Ishikawa (cell line): ENCODE data around the gene DCUN1D1.

Source experiments
- CEBPB ChIP-seq: IDR thresholded peaks from 2 replicates; pipeline ENCODE4 v1.6.1; 2012
- CREB1 ChIP-seq: IDR thresholded peaks from 2 replicates; pipeline ENCODE4 v1.6.1; 2012; ENCODE audit warnings: low read depth
- EP300 ChIP-seq: IDR thresholded peaks from 2 replicates; pipeline ENCODE4 v1.6.1; 2012; ENCODE audit warnings: borderline replicate concordance
- FOXM1 ChIP-seq: IDR thresholded peaks from 2 replicates; pipeline ENCODE4 v1.6.1; 2012; ENCODE audit warnings: low read depth, borderline replicate concordance
- TAF1 ChIP-seq: IDR thresholded peaks from 2 replicates; pipeline ENCODE4 v1.6.1; 2012; ENCODE audit warnings: low read depth, mild to moderate bottlenecking
- USF1 ChIP-seq: IDR thresholded peaks from 2 replicates; pipeline ENCODE4 v1.6.1; 2012
- YY1 ChIP-seq: IDR thresholded peaks from 2 replicates; pipeline ENCODE4 v1.6.1; 2012; ENCODE audit warnings: low read depth

- no peak for TF ChIP-seq USF1
- no peak for TF ChIP-seq TAF1
- TF ChIP-seq YY1: no peak
- no peak for TF ChIP-seq CREB1
- TF ChIP-seq EP300: no peak
- no peak for TF ChIP-seq FOXM1
- TF ChIP-seq CEBPB: no peak
These were observed 42.7 kb upstream of the DCUN1D1 start for GRCh38 chr3:183022936-183023516.
